ENCODE results near the gene FSD1L.
A peak's percentile ranks its signal among the peaks of the same experiment; 100 is the strongest.

The FSD1L gene

GRCh38 chr9:105447386-105447813, 434 bp upstream of the FSD1L start:
- Mint-ChIP-seq H3K27ac (no peak overlapping the region), H3K36me3 (ENCODE audit: low read depth) (no peaks in the 10 kb centered on the region), H3K4me3 (peak overlapping the region; percentile 78), H3K27me3 (peaks cover 10% of the 10 kb centered on the region), H3K4me1 (ENCODE audit: low read depth) (peaks cover 16% of the 10 kb centered on the region), H3K9me3 (no peaks in the 10 kb centered on the region)
- no peak for DNase-seq

GRCh38 chr9:105449081-105449480, 1.2 kb downstream of the FSD1L start:
- H3K4me3 Mint-ChIP-seq, result peak overlapping the region; percentile 78
- peaks cover 16% of the 10 kb centered on the region for H3K4me1 Mint-ChIP-seq (ENCODE audit: low read depth)
- DNase-seq, result no peak
- no peak overlapping the region for H3K27ac Mint-ChIP-seq
- H3K36me3 Mint-ChIP-seq (ENCODE audit: low read depth), result no peaks in the 10 kb centered on the region
- no peaks in the 10 kb centered on the region for H3K9me3 Mint-ChIP-seq
- peaks cover 10% of the 10 kb centered on the region for H3K27me3 Mint-ChIP-seq

GRCh38 chr9:105452185-105452584, 4.4 kb downstream of the FSD1L start:
- Mint-ChIP-seq H3K4me3 (no peak overlapping the region), H3K36me3 (ENCODE audit: low read depth) (no peaks in the 10 kb centered on the region), H3K9me3 (no peaks in the 10 kb centered on the region), H3K4me1 (ENCODE audit: low read depth) (peaks cover 14% of the 10 kb centered on the region), H3K27me3 (peaks cover 10% of the 10 kb centered on the region), H3K27ac (no peak overlapping the region)
- no peak for DNase-seq

- H3K27me3 Mint-ChIP-seq, result no peaks in the 10 kb centered on the region
- no peaks in the 10 kb centered on the region for H3K4me1 Mint-ChIP-seq (ENCODE audit: low read depth)
- no peaks in the 10 kb centered on the region for H3K36me3 Mint-ChIP-seq (ENCODE audit: low read depth)
- no peak for DNase-seq
- no peak overlapping the region for H3K27ac Mint-ChIP-seq
- peaks cover 4% of the 10 kb centered on the region for H3K9me3 Mint-ChIP-seq
- H3K4me3 Mint-ChIP-seq, result no peak overlapping the region
These were observed 8.1 kb downstream of the FSD1L start for GRCh38 chr9:105455836-105456475.

GRCh38 chr9:105457560-105458294, 9.9 kb downstream of the FSD1L start:
- no peaks in the 10 kb centered on the region for H3K4me1 Mint-ChIP-seq (ENCODE audit: low read depth)
- H3K9me3 Mint-ChIP-seq, result peaks cover 4% of the 10 kb centered on the region
- H3K27me3 Mint-ChIP-seq, result no peaks in the 10 kb centered on the region
- no peak overlapping the region for H3K4me3 Mint-ChIP-seq
- no peak overlapping the region for H3K27ac Mint-ChIP-seq
- H3K36me3 Mint-ChIP-seq (ENCODE audit: low read depth), result no peaks in the 10 kb centered on the region
- no peak for DNase-seq

- no peak for DNase-seq
- Mint-ChIP-seq H3K27ac (no peak overlapping the region), H3K9me3 (peaks cover 4% of the 10 kb centered on the region), H3K4me1 (ENCODE audit: low read depth) (no peaks in the 10 kb centered on the region), H3K27me3 (no peaks in the 10 kb centered on the region), H3K36me3 (ENCODE audit: low read depth) (no peaks in the 10 kb centered on the region), H3K4me3 (no peak overlapping the region)
These were observed 10.6 kb downstream of the FSD1L start for GRCh38 chr9:105458404-105458803.

- Mint-ChIP-seq H3K4me3 (no peak overlapping the region), H3K9me3 (peaks cover 4% of the 10 kb centered on the region), H3K4me1 (ENCODE audit: low read depth) (no peaks in the 10 kb centered on the region), H3K27me3 (no peaks in the 10 kb centered on the region), H3K36me3 (ENCODE audit: low read depth) (peaks cover 1% of the 10 kb centered on the region), H3K27ac (no peak overlapping the region)
- DNase-seq, result no peak
These were observed 11.5 kb downstream of the FSD1L start for GRCh38 chr9:105459336-105459735.

GRCh38 chr9:105466898-105467455, 19.1 kb downstream of the FSD1L start:
- Mint-ChIP-seq H3K9me3 (no peaks in the 10 kb centered on the region), H3K4me1 (ENCODE audit: low read depth) (no peaks in the 10 kb centered on the region), H3K4me3 (no peak overlapping the region), H3K36me3 (ENCODE audit: low read depth) (peaks cover 21% of the 10 kb centered on the region), H3K27me3 (no peaks in the 10 kb centered on the region), H3K27ac (no peak overlapping the region)
- DNase-seq, result no peak

GRCh38 chr9:105468875-105469274, 21.0 kb downstream of the FSD1L start:
- Mint-ChIP-seq H3K4me3 (no peak overlapping the region), H3K9me3 (no peaks in the 10 kb centered on the region), H3K27me3 (no peaks in the 10 kb centered on the region), H3K4me1 (ENCODE audit: low read depth) (no peaks in the 10 kb centered on the region), H3K27ac (no peak overlapping the region), H3K36me3 (ENCODE audit: low read depth) (peaks cover 21% of the 10 kb centered on the region)
- DNase-seq, result no peak

GRCh38 chr9:105473221-105473620, 25.4 kb downstream of the FSD1L start:
- Mint-ChIP-seq H3K4me1 (ENCODE audit: low read depth) (no peaks in the 10 kb centered on the region), H3K36me3 (ENCODE audit: low read depth) (peaks cover 9% of the 10 kb centered on the region), H3K27ac (no peak overlapping the region), H3K4me3 (no peak overlapping the region), H3K27me3 (no peaks in the 10 kb centered on the region), H3K9me3 (no peaks in the 10 kb centered on the region)
- DNase-seq, result no peak

GRCh38 chr9:105475302-105475701, 27.5 kb downstream of the FSD1L start:
- Mint-ChIP-seq H3K9me3 (no peaks in the 10 kb centered on the region), H3K27ac (no peak overlapping the region), H3K4me3 (no peak overlapping the region), H3K27me3 (no peaks in the 10 kb centered on the region), H3K36me3 (ENCODE audit: low read depth) (no peaks in the 10 kb centered on the region), H3K4me1 (ENCODE audit: low read depth) (no peaks in the 10 kb centered on the region)
- no peak for DNase-seq

- DNase-seq, result no peak
- H3K36me3 Mint-ChIP-seq (ENCODE audit: low read depth), result no peaks in the 10 kb centered on the region
- no peak overlapping the region for H3K27ac Mint-ChIP-seq
- H3K27me3 Mint-ChIP-seq, result no peaks in the 10 kb centered on the region
- H3K4me3 Mint-ChIP-seq, result no peak overlapping the region
- H3K4me1 Mint-ChIP-seq (ENCODE audit: low read depth), result no peaks in the 10 kb centered on the region
- no peaks in the 10 kb centered on the region for H3K9me3 Mint-ChIP-seq
These were observed 32.0 kb downstream of the FSD1L start for GRCh38 chr9:105479846-105480245.

GRCh38 chr9:105483618-105484017, 35.8 kb downstream of the FSD1L start:
- Mint-ChIP-seq H3K27me3 (no peaks in the 10 kb centered on the region), H3K9me3 (no peaks in the 10 kb centered on the region), H3K27ac (no peak overlapping the region), H3K36me3 (ENCODE audit: low read depth) (no peaks in the 10 kb centered on the region), H3K4me3 (no peak overlapping the region), H3K4me1 (ENCODE audit: low read depth) (no peaks in the 10 kb centered on the region)
- no peak for DNase-seq

GRCh38 chr9:105484226-105484625, 36.4 kb downstream of the FSD1L start:
- Mint-ChIP-seq H3K9me3 (no peaks in the 10 kb centered on the region), H3K27me3 (no peaks in the 10 kb centered on the region), H3K36me3 (ENCODE audit: low read depth) (no peaks in the 10 kb centered on the region), H3K27ac (no peak overlapping the region), H3K4me1 (ENCODE audit: low read depth) (no peaks in the 10 kb centered on the region), H3K4me3 (no peak overlapping the region)
- DNase-seq, result no peak

GRCh38 chr9:105485131-105485530, 37.3 kb downstream of the FSD1L start:
- H3K4me1 Mint-ChIP-seq (ENCODE audit: low read depth), result no peaks in the 10 kb centered on the region
- no peak overlapping the region for H3K27ac Mint-ChIP-seq
- no peaks in the 10 kb centered on the region for H3K27me3 Mint-ChIP-seq
- no peaks in the 10 kb centered on the region for H3K9me3 Mint-ChIP-seq
- H3K36me3 Mint-ChIP-seq (ENCODE audit: low read depth), result no peaks in the 10 kb centered on the region
- H3K4me3 Mint-ChIP-seq, result no peak overlapping the region
- DNase-seq, result no peak
